ENCODE measurements around the gene C10orf90.
"Not testable (repeated sequence)": the region's sequence is repeated elsewhere in the genome, so short reads cannot be mapped to it uniquely, and the experiment has no call there.

C10orf90 gene

GRCh38 chr10:126580873-126581647 is 89.4 kb downstream of the C10orf90 start:
- DNase-seq, result no peak

GRCh38 chr10:126576336-126576735 is 94.2 kb downstream of the C10orf90 start:
- DNase-seq, result no peak

- no peak for DNase-seq
Measured at GRCh38 chr10:126570621-126571602, 99.6 kb downstream of the C10orf90 start.

- DNase-seq, result no peak
Measured at GRCh38 chr10:126570245-126570570, 100.3 kb downstream of the C10orf90 start.

GRCh38 chr10:126569513-126570244 is 100.8 kb downstream of the C10orf90 start:
- DNase-seq, result no peak

GRCh38 chr10:126568809-126569385 is 101.6 kb downstream of the C10orf90 start:
- no peak for DNase-seq

GRCh38 chr10:126565871-126566270 is 104.6 kb downstream of the C10orf90 start:
- no peak for DNase-seq

GRCh38 chr10:126565441-126565840 is 105.1 kb downstream of the C10orf90 start:
- DNase-seq, result no peak

GRCh38 chr10:126564326-126564888 is 106.1 kb downstream of the C10orf90 start:
- DNase-seq, result no peak

GRCh38 chr10:126563361-126563760 is 107.1 kb downstream of the C10orf90 start:
- DNase-seq, result no peak

- no peak for DNase-seq
Measured at GRCh38 chr10:126561921-126562680, 108.4 kb downstream of the C10orf90 start.

GRCh38 chr10:126561294-126561920 is 109.1 kb downstream of the C10orf90 start:
- no peak for DNase-seq

- no peak for DNase-seq
Measured at GRCh38 chr10:126558881-126559280, 111.6 kb downstream of the C10orf90 start.

GRCh38 chr10:126551202-126551601 is 119.3 kb downstream of the C10orf90 start:
- DNase-seq, result no peak

- DNase-seq, result not testable (repeated sequence)
Measured at GRCh38 chr10:126550586-126550985, 119.9 kb downstream of the C10orf90 start.

GRCh38 chr10:126549344-126549743 is 121.1 kb downstream of the C10orf90 start:
- no peak for DNase-seq

GRCh38 chr10:126544565-126544964 is 125.9 kb downstream of the C10orf90 start:
- DNase-seq, result no peak

- no peak for DNase-seq
Measured at GRCh38 chr10:126538439-126539135, 131.9 kb downstream of the C10orf90 start.

GRCh38 chr10:126536656-126537055 is 133.8 kb downstream of the C10orf90 start:
- no peak for DNase-seq

GRCh38 chr10:126536148-126536547 is 134.3 kb downstream of the C10orf90 start:
- no peak for DNase-seq
